GM23248 (cell line): ENCODE data around the gene EPX.

Experiments
- EZH2 ChIP-seq: fragments of 200-600 bp; sonication (generic); IDR thresholded peaks from 2 replicates; pipeline ENCODE4 v1.6.1; 2018; ENCODE audit warnings: antibody characterized with exemption, mild to moderate bottlenecking; ENCODE audit not compliant: insufficient read depth, poor library complexity, severe bottlenecking
- EZH2phosphoT487 ChIP-seq: fragments of 200-600 bp; sonication (generic); IDR thresholded peaks from 2 replicates; pipeline ENCODE4 v1.6.1; 2018; ENCODE audit warnings: antibody characterized with exemption, moderate library complexity, mild to moderate bottlenecking, low read depth; ENCODE audit not compliant: insufficient read depth

GRCh38 chr17:58150394-58150793 lies 42.1 kb upstream of the EPX start:
- no peak for TF ChIP-seq EZH2
- TF ChIP-seq EZH2phosphoT487 = no peak
